Activated naive CD4-positive, alpha-beta T cell treated with Interleukin-2 at 50 U/mL for 16 hours (primary cell): ENCODE measurements around the gene FIGNL2.

Experiments
- DNase-seq: peaks from one replicate; pipeline ENCODE4 v3.0.0-alpha.2; 2020

The FIGNL2 gene

DNA sequence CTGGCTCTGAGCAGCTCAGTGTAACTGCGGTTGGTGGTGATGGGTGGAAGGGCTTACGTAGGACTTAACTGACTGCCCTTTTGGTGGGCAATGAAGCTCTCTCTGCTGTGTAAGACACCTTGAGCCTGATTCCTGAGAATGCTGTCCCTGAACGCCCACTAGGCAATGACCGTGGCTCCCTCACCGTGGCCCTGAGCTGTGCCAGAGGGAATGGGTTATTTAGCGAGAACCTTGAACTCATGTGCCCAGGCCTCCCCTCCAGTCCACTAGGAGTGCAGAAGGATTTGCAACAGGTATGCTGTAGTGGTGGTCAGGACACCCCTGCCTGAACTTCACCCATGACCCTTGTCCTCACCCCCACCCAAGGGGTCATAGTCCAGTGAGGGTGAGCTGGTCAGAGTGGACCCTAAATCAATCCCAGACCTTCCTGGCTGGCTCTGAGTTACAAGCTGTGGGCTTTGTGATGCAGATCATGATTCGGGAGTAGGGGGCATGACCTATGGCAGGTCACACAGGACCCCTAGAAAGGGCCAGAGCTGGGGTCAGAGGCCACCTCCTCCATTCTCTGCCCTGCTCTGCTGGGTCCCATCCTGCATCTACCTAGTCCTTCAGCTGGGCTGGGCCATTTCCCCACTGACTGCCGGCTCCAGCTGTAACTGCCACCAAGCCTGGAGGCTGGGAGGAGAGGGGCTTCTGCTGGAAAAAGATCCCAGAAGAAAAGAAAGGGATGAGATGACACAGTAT is 24.9 kb upstream of the FIGNL2 start:
- DNase-seq = no peak

DNA sequence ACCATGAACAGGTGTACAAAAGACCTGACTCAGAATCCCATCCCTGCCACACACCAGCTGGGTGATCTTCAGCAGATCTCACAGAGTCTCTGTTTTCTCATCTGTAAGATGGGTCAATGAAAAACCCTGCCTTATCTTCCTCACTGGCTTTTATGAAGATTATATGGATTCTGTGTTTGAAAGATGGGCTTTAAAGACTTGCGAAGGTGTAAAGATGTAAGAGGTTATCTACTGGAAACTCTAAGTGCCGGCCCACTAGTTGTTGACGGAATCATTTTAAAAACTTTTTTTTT is 24.1 kb upstream of the FIGNL2 start:
- DNase-seq = no peak

GRCh38 chr12:51871918-51872688 is 23.6 kb upstream of the FIGNL2 start:
- DNase-seq = no peak

DNA sequence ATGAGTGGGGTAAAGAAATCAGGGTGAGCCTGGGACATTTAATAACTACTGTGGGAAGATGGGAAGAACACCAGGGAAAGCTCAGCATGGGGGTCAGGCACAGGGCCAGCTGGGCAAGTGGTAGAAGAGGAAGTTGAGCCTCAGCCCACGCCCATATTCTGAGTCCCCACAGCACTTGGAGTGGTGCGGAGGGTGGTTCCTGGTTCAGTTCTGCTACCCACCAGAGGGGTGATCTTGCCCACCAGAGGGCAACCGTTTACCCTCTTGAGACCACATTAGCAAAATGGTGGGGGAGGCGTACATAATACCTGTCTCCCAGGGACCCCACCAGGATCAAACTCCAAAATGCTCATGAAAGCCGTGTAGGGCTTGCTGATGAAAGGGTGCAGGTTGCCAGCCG is 22.6 kb upstream of the FIGNL2 start:
- DNase-seq = no peak

DNA sequence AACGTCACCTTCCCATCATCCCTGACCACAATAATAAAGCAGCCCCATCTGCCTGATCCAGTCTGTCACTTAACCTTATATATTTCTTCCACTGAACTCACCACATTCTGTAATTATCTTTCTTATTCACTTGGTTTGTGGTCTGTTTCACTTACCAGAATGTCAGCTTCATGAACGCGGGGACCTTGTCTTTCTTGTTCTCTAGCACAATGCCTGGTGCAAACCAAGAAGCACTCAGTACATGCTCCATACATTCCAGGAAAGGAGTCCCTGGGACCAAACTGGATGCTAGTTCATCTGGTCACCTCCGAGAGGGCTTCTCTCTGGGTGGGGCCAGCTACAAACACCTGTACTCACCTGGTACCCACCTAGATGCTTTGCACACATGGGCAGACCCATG is 22.0 kb upstream of the FIGNL2 start:
- DNase-seq = no peak

DNA sequence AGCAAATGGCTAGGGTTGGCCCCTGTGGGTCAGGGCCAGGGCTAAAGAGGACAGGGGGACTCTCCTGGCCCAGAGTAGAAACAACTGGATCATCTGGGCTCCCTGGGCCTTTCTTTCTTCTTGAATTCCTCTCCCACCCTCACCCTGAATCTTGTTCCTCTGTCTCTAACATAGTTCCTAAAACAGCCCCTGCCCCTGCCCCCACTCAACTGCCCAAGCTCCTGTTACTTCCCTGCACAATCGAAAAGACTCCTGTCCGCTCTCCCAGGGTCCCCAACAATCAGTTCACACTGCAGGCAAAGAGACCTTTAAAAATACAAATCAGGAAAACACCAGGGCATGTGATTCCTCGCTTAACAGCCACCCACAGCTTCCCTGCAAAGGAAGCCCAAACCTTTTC is 21.4 kb upstream of the FIGNL2 start:
- DNase-seq = no peak

DNA sequence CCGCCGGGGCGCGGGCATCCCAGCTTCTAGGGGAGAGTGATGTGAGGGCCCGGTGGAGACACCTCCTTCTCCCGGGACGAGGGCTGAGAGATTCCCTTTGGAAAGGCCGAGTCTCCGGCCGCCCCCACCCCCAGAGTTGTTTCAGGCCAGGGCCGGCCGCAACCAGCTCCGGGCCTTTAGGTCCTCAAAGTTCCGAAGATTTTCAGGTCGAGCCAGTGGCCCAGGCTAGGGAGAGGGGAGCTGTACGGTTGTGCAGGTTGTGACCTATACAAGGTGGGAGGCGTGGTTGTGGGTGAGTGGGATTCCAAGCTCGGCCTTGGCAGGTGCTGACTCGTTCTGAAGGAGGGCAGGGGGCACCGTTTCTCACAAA is 21.0 kb upstream of the FIGNL2 start:
- no peak for DNase-seq

GRCh38 chr12:51868821-51869495 is 20.4 kb upstream of the FIGNL2 start:
- DNase-seq = no peak

DNA sequence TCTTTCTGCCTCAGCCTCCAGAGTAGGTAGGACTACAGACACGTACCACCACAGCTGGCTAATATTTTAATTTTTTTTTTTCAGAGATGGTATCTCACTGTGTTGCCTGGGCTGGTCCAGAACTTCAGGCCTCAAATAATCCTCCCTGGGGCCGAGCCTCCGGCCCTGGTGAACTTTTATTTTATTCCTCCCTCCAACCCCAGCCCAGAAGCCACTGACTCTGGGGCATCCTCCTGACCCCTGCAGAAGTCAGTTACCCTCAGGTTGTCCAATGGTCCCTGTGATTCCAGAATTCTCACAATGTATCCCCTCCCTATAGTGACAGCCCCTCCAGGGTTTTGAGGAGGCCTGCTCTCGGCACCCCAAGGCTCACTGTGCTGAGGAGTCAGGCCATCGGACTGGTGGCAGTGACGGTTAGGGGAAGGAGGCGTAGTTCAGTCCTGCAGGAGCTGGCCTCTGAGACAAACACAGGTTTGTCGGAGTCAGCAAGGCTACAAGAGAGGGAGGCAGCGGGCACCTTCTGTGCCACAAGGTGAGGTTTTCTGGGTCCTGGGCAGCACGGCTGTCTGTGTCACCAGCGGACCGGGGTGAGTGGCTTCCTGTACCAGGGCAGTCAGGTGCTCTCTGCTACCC is 19.4 kb upstream of the FIGNL2 start:
- no peak for DNase-seq

DNA sequence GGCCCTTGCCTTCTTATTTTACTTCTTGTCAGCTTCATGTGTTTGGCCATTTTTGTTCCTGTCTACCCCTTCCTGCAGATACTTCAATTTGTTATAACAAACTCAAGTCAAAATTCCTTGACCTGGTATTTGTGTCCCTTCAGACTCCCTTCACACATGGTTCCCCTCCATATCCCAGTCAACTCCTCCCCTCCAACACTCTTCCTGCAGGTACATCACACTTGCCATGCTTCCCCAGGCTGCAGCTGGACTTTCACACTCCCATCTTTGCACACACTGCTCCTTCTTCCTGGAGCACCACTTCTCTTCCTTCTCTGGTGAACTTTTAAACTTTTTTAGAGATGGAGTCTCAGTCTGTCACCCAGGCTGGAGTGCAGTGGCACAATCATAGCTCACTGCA is 18.9 kb upstream of the FIGNL2 start:
- DNase-seq = no peak

DNA sequence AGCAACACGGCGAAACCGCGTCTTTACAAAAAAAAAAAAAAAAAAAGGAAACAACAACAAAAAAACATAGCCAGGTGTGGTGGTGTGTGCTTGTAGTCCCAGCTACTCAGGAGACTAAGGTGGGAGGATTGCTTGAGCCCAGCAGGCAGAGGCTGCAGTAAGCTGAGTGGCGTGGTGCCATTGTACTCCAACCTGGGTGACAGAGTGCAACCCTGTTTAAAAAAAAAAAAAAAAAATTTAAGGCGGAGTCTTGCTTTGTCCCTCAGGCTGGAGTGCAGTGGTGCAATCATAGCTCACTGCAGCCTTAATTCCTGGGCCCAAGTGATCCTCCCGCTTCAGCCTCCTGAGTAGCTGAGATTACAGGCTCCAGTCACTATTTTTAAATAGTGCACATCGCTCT is 18.2 kb upstream of the FIGNL2 start:
- no peak for DNase-seq

GRCh38 chr12:51866324-51866723 is 17.8 kb upstream of the FIGNL2 start:
- DNase-seq = no peak

DNA sequence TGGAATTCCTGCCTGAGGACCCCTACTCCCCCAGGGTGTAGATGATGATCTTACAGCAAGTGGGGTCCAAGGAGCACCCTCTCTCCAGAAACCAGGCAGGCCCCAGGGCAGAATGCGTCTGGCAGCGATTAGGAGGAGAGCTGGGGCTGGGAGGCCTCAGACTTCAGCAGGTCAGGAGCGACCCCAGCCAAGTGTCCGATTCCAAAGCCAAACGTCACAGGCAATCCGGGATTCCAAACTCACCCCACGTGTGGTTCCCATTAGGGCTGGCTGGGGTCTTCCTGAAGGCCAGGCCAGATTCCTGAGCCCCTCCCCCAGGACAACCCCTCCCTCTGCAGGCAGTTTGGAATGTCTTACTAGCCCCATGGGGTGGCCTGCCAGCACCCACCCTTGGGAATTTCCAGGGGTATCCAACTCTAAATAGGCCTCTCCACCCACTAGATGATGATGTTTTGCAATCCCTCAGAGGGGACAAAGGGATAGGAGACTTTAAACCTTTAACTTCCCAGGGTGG is 17.3 kb upstream of the FIGNL2 start:
- no peak for DNase-seq

DNA sequence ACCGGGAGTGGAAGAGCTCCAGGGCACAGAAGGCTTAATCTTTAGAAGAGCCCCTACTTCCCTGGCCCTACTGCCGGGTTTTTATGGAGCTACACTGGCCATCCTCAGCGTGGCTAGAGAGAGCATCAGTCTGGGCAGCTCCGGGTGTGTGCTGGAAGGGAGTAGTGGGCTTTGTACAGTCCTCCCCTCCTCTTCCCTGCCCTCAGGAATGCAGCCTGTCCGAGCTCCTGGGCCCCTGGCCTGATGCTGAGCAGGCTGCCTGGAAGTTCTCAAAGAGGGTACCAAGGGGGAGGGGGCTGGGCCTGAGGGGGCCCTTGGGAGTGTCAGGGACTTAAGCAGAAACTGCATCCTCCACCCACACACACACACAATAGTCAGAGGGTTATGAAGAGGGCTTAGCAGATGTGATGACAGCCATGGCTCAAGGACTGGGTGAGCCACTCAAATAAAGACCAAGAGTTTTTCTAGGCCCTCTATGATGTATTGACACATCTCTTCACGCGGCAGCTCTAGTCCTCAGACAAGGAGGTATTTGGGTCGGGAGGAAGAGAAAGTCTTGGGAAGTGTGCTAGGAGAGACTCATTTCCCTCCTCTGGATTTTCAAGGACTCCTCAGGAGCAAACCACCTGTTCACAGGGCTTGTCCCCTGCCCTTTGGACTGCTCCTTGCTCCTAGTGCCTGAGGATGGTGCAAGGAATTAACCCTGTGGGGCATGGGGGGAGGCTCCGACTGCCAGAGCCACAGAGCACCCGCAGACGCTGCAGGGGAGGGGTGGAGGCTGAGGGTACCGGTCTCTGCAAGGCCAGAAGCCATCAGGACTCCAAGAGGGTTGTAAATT is 16.5 kb upstream of the FIGNL2 start:
- DNase-seq = no peak

DNA sequence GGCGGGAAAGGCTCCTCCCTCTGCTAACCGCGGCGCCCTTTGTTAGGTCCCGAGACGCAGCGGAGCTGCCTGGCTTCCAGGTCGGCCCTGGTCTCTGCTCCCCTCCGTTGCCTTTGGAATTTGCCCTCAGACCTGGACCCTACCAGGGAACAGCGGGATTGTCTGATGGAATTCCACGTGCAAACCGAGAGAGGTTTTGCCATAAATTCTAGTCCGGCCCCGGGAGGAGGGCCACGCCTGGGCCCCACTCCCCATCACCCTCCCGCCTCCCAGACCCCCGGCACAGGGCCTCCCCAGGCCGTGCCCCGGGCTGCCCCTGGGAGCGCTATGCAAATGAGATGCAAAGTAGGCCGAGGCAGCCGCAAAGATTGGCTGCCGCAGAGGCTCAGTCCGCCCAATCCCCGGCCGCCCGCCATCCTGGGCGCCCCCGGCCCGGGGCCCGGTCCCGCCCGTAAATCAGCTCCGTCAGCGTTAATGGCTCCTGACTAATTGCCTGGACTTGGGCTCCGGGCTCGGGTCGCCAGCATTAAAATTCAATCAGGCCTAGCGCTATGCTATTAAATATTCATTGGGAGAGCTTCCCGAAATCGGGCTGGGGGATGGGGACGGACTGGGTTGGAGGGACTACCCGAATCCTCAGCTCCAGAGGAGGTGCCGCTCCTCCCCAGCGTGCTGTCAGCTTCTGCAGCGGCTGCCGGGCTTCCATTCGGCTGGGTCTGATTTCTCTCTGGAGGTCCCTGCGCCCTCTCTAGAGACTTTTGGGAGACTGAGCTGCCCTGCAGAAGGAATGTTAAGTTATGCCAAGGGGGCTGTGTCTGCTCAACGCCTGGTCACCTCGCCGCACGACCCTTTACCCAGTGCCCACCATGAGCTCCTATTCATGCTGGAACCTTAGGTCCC is 15.7 kb upstream of the FIGNL2 start:
- DNase-seq = peak; percentile 27

- no peak for DNase-seq
Measured at GRCh38 chr12:51863363-51863932, 14.9 kb upstream of the FIGNL2 start.

DNA sequence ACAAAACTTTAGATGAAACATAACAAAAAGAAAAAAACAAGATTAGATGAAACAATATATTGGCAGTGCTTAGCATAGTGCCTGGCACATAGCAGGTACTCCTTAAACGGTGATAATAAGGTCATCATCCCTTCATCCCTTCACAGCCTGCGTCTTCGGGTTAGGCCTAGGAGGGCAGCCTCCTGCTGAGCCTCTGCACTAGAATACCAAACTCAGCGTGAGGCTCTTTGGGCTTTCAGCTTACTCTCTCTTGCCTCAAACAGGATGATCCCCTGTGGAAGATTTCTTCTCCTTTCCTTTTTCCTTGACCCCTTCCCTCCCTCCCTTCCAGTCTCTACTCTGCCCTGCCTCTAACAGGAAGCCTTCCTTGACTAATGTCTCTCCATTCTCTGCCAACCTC is 14.4 kb upstream of the FIGNL2 start:
- no peak for DNase-seq

GRCh38 chr12:51860986-51861385 is 12.5 kb upstream of the FIGNL2 start:
- no peak for DNase-seq

- no peak for DNase-seq
Measured at GRCh38 chr12:51855586-51856428, 7.3 kb upstream of the FIGNL2 start.
